MM.1S (cell line): Measurements from ENCODE around the gene EFCAB6.

ENCODE experiments used
- EZH2 ChIP-seq: fragments of 300-600 bp; sonication (generic); optimal IDR thresholded peaks from 2 replicates; pipeline ENCODE3; 2017; ENCODE audit warnings: low read depth, mild to moderate bottlenecking, antibody characterized with exemption, low read length, mixed read lengths
- EZH2phosphoT487 ChIP-seq: fragments of 300-600 bp; sonication (generic); IDR thresholded peaks from 2 replicates; pipeline ENCODE4 v1.6.1; 2018; ENCODE audit warnings: antibody characterized with exemption, low read length
- TF ChIP-seq, protein P1 (sequence below): fragments of 300-600 bp; sonication (generic); IDR thresholded peaks from 2 replicates; pipeline ENCODE4 v1.5.1; 2016; ENCODE audit warnings: antibody characterized with exemption, low read length, mixed read lengths

- TF ChIP-seq EZH2 (no peak), EZH2phosphoT487 (no peak)
- TF ChIP-seq, protein P1, sequence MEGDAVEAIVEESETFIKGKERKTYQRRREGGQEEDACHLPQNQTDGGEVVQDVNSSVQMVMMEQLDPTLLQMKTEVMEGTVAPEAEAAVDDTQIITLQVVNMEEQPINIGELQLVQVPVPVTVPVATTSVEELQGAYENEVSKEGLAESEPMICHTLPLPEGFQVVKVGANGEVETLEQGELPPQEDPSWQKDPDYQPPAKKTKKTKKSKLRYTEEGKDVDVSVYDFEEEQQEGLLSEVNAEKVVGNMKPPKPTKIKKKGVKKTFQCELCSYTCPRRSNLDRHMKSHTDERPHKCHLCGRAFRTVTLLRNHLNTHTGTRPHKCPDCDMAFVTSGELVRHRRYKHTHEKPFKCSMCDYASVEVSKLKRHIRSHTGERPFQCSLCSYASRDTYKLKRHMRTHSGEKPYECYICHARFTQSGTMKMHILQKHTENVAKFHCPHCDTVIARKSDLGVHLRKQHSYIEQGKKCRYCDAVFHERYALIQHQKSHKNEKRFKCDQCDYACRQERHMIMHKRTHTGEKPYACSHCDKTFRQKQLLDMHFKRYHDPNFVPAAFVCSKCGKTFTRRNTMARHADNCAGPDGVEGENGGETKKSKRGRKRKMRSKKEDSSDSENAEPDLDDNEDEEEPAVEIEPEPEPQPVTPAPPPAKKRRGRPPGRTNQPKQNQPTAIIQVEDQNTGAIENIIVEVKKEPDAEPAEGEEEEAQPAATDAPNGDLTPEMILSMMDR, result no peak
Measured at GRCh38 chr22:43526117-43526655, 285.9 kb downstream of the EFCAB6 start.
